ENCODE results near the gene MSX1. TPM values are rescaled to one million over a fixed set of nuclear protein-coding genes. Genes with fewer than 3 reads are reported as not detected.

MSX1 gene
- total RNA-seq, 2 experiments from 2014 or later = 0.12 TPM; not detected in 1

GRCh38 chr4:4849106-4849505 lies 10.4 kb upstream of the MSX1 start:
- Mint-ChIP-seq H3K4me1 (peaks cover 11% of the 10 kb centered on the region), H3K9me3 (ENCODE audit: low read depth) (no peaks in the 10 kb centered on the region), H3K36me3 (no peaks in the 10 kb centered on the region), H3K27me3 (peaks cover 32% of the 10 kb centered on the region), H3K4me3 (no peak overlapping the region), H3K27ac (no peak overlapping the region)
- DNase-seq (no peak), ATAC-seq (no peak)
- CTCF ChIA-PET = no interaction called here

- Mint-ChIP-seq H3K4me3 (no peak overlapping the region), H3K27me3 (peaks cover 35% of the 10 kb centered on the region), H3K36me3 (no peaks in the 10 kb centered on the region), H3K9me3 (ENCODE audit: low read depth) (no peaks in the 10 kb centered on the region), H3K27ac (no peak overlapping the region), H3K4me1 (peaks cover 13% of the 10 kb centered on the region)
- CTCF ChIA-PET = no interaction called here
- DNase-seq = no peak
- ATAC-seq = no peak
Measured at GRCh38 chr4:4849524-4850193, 9.8 kb upstream of the MSX1 start.

- no peaks in the 10 kb centered on the region for H3K9me3 Mint-ChIP-seq (ENCODE audit: low read depth)
- no peaks in the 10 kb centered on the region for H3K36me3 Mint-ChIP-seq
- peaks cover 46% of the 10 kb centered on the region for H3K27me3 Mint-ChIP-seq
- no peak overlapping the region for H3K4me3 Mint-ChIP-seq
- DNase-seq = no peak
- H3K27ac Mint-ChIP-seq = no peak overlapping the region
- CTCF ChIA-PET = no interaction called here
- H3K4me1 Mint-ChIP-seq = peaks cover 14% of the 10 kb centered on the region
- no peak for ATAC-seq
Measured at GRCh38 chr4:4851081-4851480, 8.4 kb upstream of the MSX1 start.

GRCh38 chr4:4851906-4852305 lies 7.6 kb upstream of the MSX1 start:
- ATAC-seq (no peak), DNase-seq (no peak)
- Mint-ChIP-seq H3K27me3 (peaks cover 52% of the 10 kb centered on the region), H3K4me1 (peaks cover 17% of the 10 kb centered on the region), H3K9me3 (ENCODE audit: low read depth) (no peaks in the 10 kb centered on the region), H3K36me3 (peaks cover 3% of the 10 kb centered on the region), H3K27ac (no peak overlapping the region), H3K4me3 (no peak overlapping the region)
- CTCF ChIA-PET = no interaction called here

GRCh38 chr4:4852591-4853362 lies 6.7 kb upstream of the MSX1 start:
- Mint-ChIP-seq H3K27me3 (peaks cover 60% of the 10 kb centered on the region), H3K27ac (peak overlapping the region; percentile 12), H3K4me3 (peak overlapping the region; percentile 61), H3K9me3 (ENCODE audit: low read depth) (no peaks in the 10 kb centered on the region), H3K36me3 (peaks cover 5% of the 10 kb centered on the region), H3K4me1 (peaks cover 19% of the 10 kb centered on the region)
- CTCF ChIA-PET = interaction anchor here (1.2 kb wide), 1 partner anchor 364 kb away, joined by 4 read pairs; no protein-coding TSS in a partner anchor
- ATAC-seq (peak; percentile 39), DNase-seq (peak; percentile 47)

- DNase-seq = no peak
- peak; percentile 27 for ATAC-seq
- Mint-ChIP-seq H3K27me3 (peaks cover 67% of the 10 kb centered on the region), H3K4me1 (peaks cover 19% of the 10 kb centered on the region), H3K4me3 (peak overlapping the region; percentile 61), H3K27ac (no peak overlapping the region), H3K36me3 (peaks cover 5% of the 10 kb centered on the region), H3K9me3 (ENCODE audit: low read depth) (no peaks in the 10 kb centered on the region)
- CTCF ChIA-PET = interaction anchor here (1.2 kb wide), 1 partner anchor 365 kb away, joined by 4 read pairs; no protein-coding TSS in a partner anchor
Measured at GRCh38 chr4:4853371-4853823, 6.1 kb upstream of the MSX1 start.

- no peak for DNase-seq
- Mint-ChIP-seq H3K4me1 (peaks cover 19% of the 10 kb centered on the region), H3K9me3 (ENCODE audit: low read depth) (no peaks in the 10 kb centered on the region), H3K36me3 (peaks cover 5% of the 10 kb centered on the region), H3K4me3 (no peak overlapping the region), H3K27ac (no peak overlapping the region), H3K27me3 (peaks cover 74% of the 10 kb centered on the region)
- CTCF ChIA-PET = interaction anchor here (1.2 kb wide), 1 partner anchor 366 kb away, joined by 4 read pairs; no protein-coding TSS in a partner anchor
- ATAC-seq = no peak
Measured at GRCh38 chr4:4853921-4854648, 5.4 kb upstream of the MSX1 start.

- ATAC-seq = no peak
- CTCF ChIA-PET = no interaction called here
- Mint-ChIP-seq H3K36me3 (peaks cover 5% of the 10 kb centered on the region), H3K9me3 (ENCODE audit: low read depth) (no peaks in the 10 kb centered on the region), H3K4me1 (peaks cover 19% of the 10 kb centered on the region), H3K27me3 (peaks cover 75% of the 10 kb centered on the region), H3K4me3 (no peak overlapping the region), H3K27ac (no peak overlapping the region)
- no peak for DNase-seq
Measured at GRCh38 chr4:4854649-4855295, 4.7 kb upstream of the MSX1 start.

- H3K36me3 Mint-ChIP-seq = peaks cover 5% of the 10 kb centered on the region
- H3K27ac Mint-ChIP-seq = peak overlapping the region; percentile 40
- no peak overlapping the region for H3K4me3 Mint-ChIP-seq
- ATAC-seq (no peak), DNase-seq (no peak)
- CTCF ChIA-PET = no interaction called here
- H3K27me3 Mint-ChIP-seq = peaks cover 77% of the 10 kb centered on the region
- no peaks in the 10 kb centered on the region for H3K9me3 Mint-ChIP-seq (ENCODE audit: low read depth)
- peaks cover 20% of the 10 kb centered on the region for H3K4me1 Mint-ChIP-seq
Measured at GRCh38 chr4:4855301-4856070, 4.0 kb upstream of the MSX1 start.

GRCh38 chr4:4856071-4857000 lies 3.1 kb upstream of the MSX1 start:
- H3K27me3 Mint-ChIP-seq = peaks cover 82% of the 10 kb centered on the region
- CTCF ChIA-PET = no interaction called here
- H3K4me1 Mint-ChIP-seq = peaks cover 25% of the 10 kb centered on the region

GRCh38 chr4:4857001-4857808 lies 2.3 kb upstream of the MSX1 start:
- Mint-ChIP-seq H3K4me3 (no peak overlapping the region), H3K4me1 (peaks cover 27% of the 10 kb centered on the region), H3K9me3 (ENCODE audit: low read depth) (no peaks in the 10 kb centered on the region), H3K27me3 (peaks cover 84% of the 10 kb centered on the region), H3K36me3 (peaks cover 7% of the 10 kb centered on the region), H3K27ac (peak overlapping the region; percentile 43)
- no peak for ATAC-seq
- CTCF ChIA-PET = no interaction called here
- no peak for DNase-seq

More at GRCh38 chr4:4856071-4857000, 3.1 kb upstream of the MSX1 start:
- H3K4me3 Mint-ChIP-seq = no peak overlapping the region
- no peaks in the 10 kb centered on the region for H3K9me3 Mint-ChIP-seq (ENCODE audit: low read depth)
- H3K36me3 Mint-ChIP-seq = peaks cover 6% of the 10 kb centered on the region
- ATAC-seq (no peak), DNase-seq (no peak)
- peak overlapping the region; percentile 61 for H3K27ac Mint-ChIP-seq
